T-cell (primary cell): ENCODE data around the gene SRGAP2C. TPM values are rescaled to one million over a fixed set of nuclear protein-coding genes. Genes with fewer than 3 reads are reported as not detected.
"Not testable (repeated sequence)": the region's sequence is repeated elsewhere in the genome, so short reads cannot be mapped to it uniquely, and the experiment has no call there.

Experiments
- ATAC-seq, 4 experiments: fragments of 200-7000 bp in 3 of 4; fragments of 150-1000 bp in 1 of 4; cut with Tn5 transposase; replicated peaks in 1 of 4; 1 replicate in 3 of 4; 2 replicates in 1 of 4; pipeline ENCODE4 v1.10.0; 2021; ENCODE audit warnings: moderate library complexity in 3 of 4, mild to moderate bottlenecking in 2 of 4, moderate number of reproducible peaks in 1 of 4
- CTCF ChIA-PET, 2 donors: fragments of 300-600 bp; sonication (Branson Sonifier 250); formaldehyde crosslinking; loops; one replicate each; lab custom pipeline; 2022; ENCODE audit warnings: antibody characterized with exemption in 2 of 2; lab: Charles Lee
- POLR2A ChIA-PET, 2 donors: fragments of 300-600 bp; sonication (Branson Sonifier 250); formaldehyde crosslinking; loops; one replicate each; lab custom pipeline; 2022; ENCODE audit warnings: antibody characterized with exemption in 2 of 2; lab: Charles Lee
- DNase-seq, 35 experiments: peaks; one replicate each; pipeline versions ENCODE4 v3.0.0 to v3.0.0-alpha.2; 2013 to 2023
- H3K27ac ChIP-seq: one replicate; pipeline ENCODE4 v1.5.1; 2013; ENCODE audit warnings: low read length
- H3K27me3 ChIP-seq, 2 experiments: replicated peaks in 1 of 2; 1 replicate in 1 of 2; 2 replicates in 1 of 2; pipeline versions ENCODE4 v1.6.1 to v1.7.0; 2013; ENCODE audit warnings: low read length in 1 of 2, mixed read lengths in 1 of 2; ENCODE audit not compliant: control insufficient read depth in 2 of 2, insufficient read depth in 2 of 2; ENCODE audit errors: extremely low read depth in 1 of 2
- H3K36me3 ChIP-seq, 2 donors: 1 replicate in 1 of 2; 2 replicates in 1 of 2; pipeline versions ENCODE4 v1.6.1 to v1.7.0; 2013; ENCODE audit warnings: low read length in 1 of 2; ENCODE audit not compliant: control insufficient read depth in 2 of 2, insufficient read depth in 1 of 2; ENCODE audit errors: extremely low read depth in 1 of 2
- H3K4me1 ChIP-seq, 2 experiments: 1 replicate in 1 of 2; 2 replicates in 1 of 2; pipeline versions ENCODE4 v1.6.1 to v1.7.0; 2013; ENCODE audit warnings: low read length in 2 of 2, mixed read lengths in 1 of 2; ENCODE audit not compliant: insufficient read depth in 2 of 2, control insufficient read depth in 1 of 2; ENCODE audit errors: extremely low read depth in 1 of 2
- H3K4me3 ChIP-seq, 2 donors: 1 replicate in 1 of 2; 2 replicates in 1 of 2; pipeline versions ENCODE4 v1.5.1 to v1.7.0; 2013; ENCODE audit warnings: mild to moderate bottlenecking in 2 of 2, low read length in 1 of 2, moderate library complexity in 1 of 2; ENCODE audit not compliant: control insufficient read depth in 1 of 2; ENCODE audit errors: extremely low read depth in 1 of 2
- H3K9me3 ChIP-seq: 2 replicates; pipeline ENCODE4 v1.7.0; 2013
- H3K27ac Mint-ChIP-seq, 2 donors: one replicate each; pipeline ENCODE4 v1.8.0; 2020 to 2021; ENCODE audit warnings: mild to moderate bottlenecking in 2 of 2, mixed read lengths in 2 of 2
- H3K27me3 Mint-ChIP-seq, 2 donors: one replicate each; pipeline ENCODE4 v1.8.0; 2021 to 2022; ENCODE audit warnings: mixed read lengths in 2 of 2
- H3K36me3 Mint-ChIP-seq: one replicate; pipeline ENCODE4 v1.8.0; 2021; ENCODE audit warnings: mixed read lengths
- H3K4me1 Mint-ChIP-seq, 3 donors: one replicate each; pipeline ENCODE4 v1.8.0; 2020 to 2022; ENCODE audit warnings: mixed read lengths in 3 of 3, mild to moderate bottlenecking in 1 of 3
- H3K4me3 Mint-ChIP-seq, 3 donors: one replicate each; pipeline ENCODE4 v1.8.0; 2020 to 2022; ENCODE audit warnings: mild to moderate bottlenecking in 3 of 3, mixed read lengths in 3 of 3, moderate library complexity in 3 of 3
- H3K9me3 Mint-ChIP-seq, 3 donors: one replicate each; pipeline ENCODE4 v1.8.0; 2020 to 2022; ENCODE audit warnings: mixed read lengths in 3 of 3
- WGBS: methylation state at CpG from one replicate; pipeline ENCODE4 v1.1.5; 2013; ENCODE audit warnings: missing lambda C conversion rate; ENCODE audit not compliant: insufficient coverage; 5-methylcytosine and 5-hydroxymethylcytosine counted together
- total RNA-seq, 35 experiments: library from RNA in 6 of 35; stranded (reverse) in 6 of 35; fragments of 120-200 nt in 1 of 35; gene quantifications; one replicate each; pipeline versions ENCODE4 v1.2.1 to v1.2.4 and lab custom pipeline; 2013 to 2026

SRGAP2C gene
- total RNA-seq, 5 donors from 2014 or later (not counting 1 experiment from before 2014, with no cell fraction given) = 11.1 to 23.2 (median 19.1) TPM

DNA sequence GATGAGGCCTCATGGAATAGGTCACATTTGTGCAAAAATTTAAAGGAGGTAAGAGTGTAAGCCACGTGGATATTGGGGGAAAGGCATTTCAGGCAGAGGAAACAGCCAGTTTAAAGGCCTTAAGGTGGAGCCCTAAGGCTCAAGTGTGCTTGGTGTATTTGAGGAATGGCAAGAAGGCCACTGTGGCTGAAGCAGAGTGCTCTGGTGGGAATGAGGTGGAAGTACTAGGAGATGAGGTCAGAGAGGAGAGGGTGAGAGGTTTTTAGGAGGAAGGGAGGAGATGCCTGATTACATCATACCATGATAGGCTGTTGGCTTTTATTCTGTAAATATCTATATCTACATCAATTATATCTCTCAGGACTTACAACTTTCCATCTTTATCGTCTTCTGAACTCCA, 75.4 kb downstream of the SRGAP2C start:
- CTCF ChIA-PET, DNase-seq, H3K4me3 ChIP-seq, ATAC-seq, H3K27me3 ChIP-seq, POLR2A ChIA-PET, H3K36me3 ChIP-seq, H3K4me3 Mint-ChIP-seq, H3K4me1 Mint-ChIP-seq, H3K27ac Mint-ChIP-seq, H3K9me3 ChIP-seq, H3K27me3 Mint-ChIP-seq, H3K36me3 Mint-ChIP-seq, H3K27ac ChIP-seq, H3K9me3 Mint-ChIP-seq, H3K4me1 ChIP-seq: not testable (repeated sequence)
- no CpG with 5 or more reads among the region's 2 CpGs for WGBS

- not testable (repeated sequence) for H3K36me3 ChIP-seq, H3K4me1 Mint-ChIP-seq
These were observed 77.4 kb downstream of the SRGAP2C start for GRCh38 chr1:121262163-121262562.

GRCh38 chr1:121263789-121264244, 79.0 kb downstream of the SRGAP2C start:
- H3K4me1 ChIP-seq, H3K9me3 ChIP-seq, CTCF ChIA-PET, H3K27ac Mint-ChIP-seq, H3K4me3 Mint-ChIP-seq, H3K4me1 Mint-ChIP-seq, H3K27me3 Mint-ChIP-seq, H3K36me3 Mint-ChIP-seq, H3K36me3 ChIP-seq, H3K4me3 ChIP-seq, H3K27ac ChIP-seq, H3K9me3 Mint-ChIP-seq, POLR2A ChIA-PET, H3K27me3 ChIP-seq: not testable (repeated sequence)
- DNase-seq (peak in 1 of 35 experiments; percentile 0), ATAC-seq (peak in 3 of 4 experiments; percentile 24 to 52 (median 37))
- no CpG with 5 or more reads among the region's 1 CpG for WGBS

More at GRCh38 chr1:121262163-121262562, 77.4 kb downstream of the SRGAP2C start:
- H3K9me3 Mint-ChIP-seq, H3K36me3 Mint-ChIP-seq, H3K27me3 Mint-ChIP-seq, H3K27ac ChIP-seq, H3K4me3 ChIP-seq, ATAC-seq, H3K4me1 ChIP-seq, DNase-seq, H3K4me3 Mint-ChIP-seq, H3K27ac Mint-ChIP-seq, POLR2A ChIA-PET, H3K9me3 ChIP-seq, CTCF ChIA-PET, H3K27me3 ChIP-seq: not testable (repeated sequence)
- WGBS = no CpG with 5 or more reads among the region's 2 CpGs

DNA sequence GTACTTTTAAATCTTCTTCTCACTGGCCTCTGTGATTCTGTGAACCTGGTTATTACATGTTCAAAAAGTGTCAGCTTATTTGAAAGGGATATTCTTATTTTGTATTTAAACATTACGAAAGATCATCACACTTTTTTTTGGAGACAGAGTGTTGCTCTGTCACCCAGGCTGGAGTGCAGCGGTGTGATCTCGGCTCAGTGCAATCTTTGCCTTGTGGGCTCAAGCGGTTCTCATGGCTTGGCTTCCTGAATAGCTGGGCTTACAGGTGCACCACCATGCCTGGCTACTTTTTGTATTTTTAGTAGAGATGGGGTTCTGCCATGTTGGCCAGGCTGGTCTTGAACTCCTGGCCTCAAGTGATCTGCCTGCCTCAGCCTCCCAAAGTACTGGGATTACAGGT, 82.3 kb downstream of the SRGAP2C start:
- DNase-seq, H3K36me3 Mint-ChIP-seq, H3K27ac Mint-ChIP-seq, H3K36me3 ChIP-seq, ATAC-seq, H3K4me3 Mint-ChIP-seq, H3K27me3 Mint-ChIP-seq, H3K4me1 Mint-ChIP-seq, H3K4me3 ChIP-seq, H3K9me3 Mint-ChIP-seq, CTCF ChIA-PET, H3K9me3 ChIP-seq, H3K27me3 ChIP-seq, POLR2A ChIA-PET, H3K4me1 ChIP-seq, H3K27ac ChIP-seq: not testable (repeated sequence)
- no CpG with 5 or more reads among the region's 4 CpGs for WGBS

DNA sequence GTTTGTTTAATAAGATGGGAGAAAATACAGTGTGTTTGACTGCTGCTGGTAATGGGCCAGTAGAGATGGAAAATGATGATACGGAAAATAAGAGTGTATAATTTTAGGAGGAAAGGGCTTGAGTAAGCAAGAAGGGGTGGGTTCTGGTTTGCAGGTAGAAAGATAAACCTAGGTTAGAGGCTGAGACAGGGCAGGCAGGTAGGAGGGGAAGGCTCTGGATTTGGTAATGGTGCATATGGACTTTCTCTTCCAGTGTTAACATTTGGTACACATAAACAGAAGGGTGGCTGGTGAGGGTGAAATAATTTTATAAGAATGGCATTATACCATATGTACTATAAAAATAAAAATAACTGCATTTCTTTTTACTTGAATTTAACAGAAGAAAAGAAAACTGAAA, 84.5 kb downstream of the SRGAP2C start:
- WGBS = no CpG with 5 or more reads among the region's 1 CpG
- H3K4me1 ChIP-seq, H3K9me3 Mint-ChIP-seq, H3K27ac Mint-ChIP-seq, H3K4me1 Mint-ChIP-seq, POLR2A ChIA-PET, DNase-seq, H3K4me3 ChIP-seq, H3K27me3 Mint-ChIP-seq, ATAC-seq, H3K36me3 ChIP-seq, H3K36me3 Mint-ChIP-seq, H3K27me3 ChIP-seq, H3K27ac ChIP-seq, H3K9me3 ChIP-seq, CTCF ChIA-PET: not testable (repeated sequence)
- peak overlapping the region in 1 of 3 donors; percentile 67 for H3K4me3 Mint-ChIP-seq

DNA sequence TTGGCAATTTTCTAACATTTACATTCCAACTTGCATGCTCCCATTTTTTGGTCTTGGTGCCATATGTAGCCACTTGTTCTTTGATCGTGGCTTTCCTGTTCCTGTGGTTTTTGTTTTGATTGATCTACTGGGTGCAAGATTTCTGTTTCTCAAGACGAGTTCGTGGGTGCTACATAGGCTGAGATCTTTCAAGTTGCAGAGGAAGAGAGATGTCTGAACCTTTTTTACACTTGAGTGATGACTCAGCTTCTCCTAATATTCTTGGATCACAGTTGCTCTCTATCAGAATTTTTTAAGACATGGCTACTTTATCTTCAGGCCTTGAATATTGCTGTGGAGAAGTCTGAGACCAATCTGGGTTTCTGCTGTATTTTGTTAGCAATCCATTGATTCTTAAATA, 85.2 kb downstream of the SRGAP2C start:
- no CpG with 5 or more reads among the region's 3 CpGs for WGBS

GRCh38 chr1:121271143-121271715, 86.5 kb downstream of the SRGAP2C start:
- not testable (repeated sequence) for ATAC-seq

More for the DNA sequence above, 85.2 kb downstream of the SRGAP2C start:
- H3K4me3 Mint-ChIP-seq = peak overlapping the region; percentile 67 to 82 (median 76)
- H3K27me3 ChIP-seq, H3K27me3 Mint-ChIP-seq, H3K36me3 Mint-ChIP-seq, H3K9me3 Mint-ChIP-seq, H3K27ac ChIP-seq, H3K4me3 ChIP-seq, POLR2A ChIA-PET, CTCF ChIA-PET, H3K36me3 ChIP-seq, H3K4me1 ChIP-seq, H3K4me1 Mint-ChIP-seq, DNase-seq, H3K9me3 ChIP-seq: not testable (repeated sequence)
- peak; percentile 70 to 90 (median 82) for ATAC-seq
- peak overlapping the region; percentile 86 to 92 for H3K27ac Mint-ChIP-seq

More at GRCh38 chr1:121271143-121271715, 86.5 kb downstream of the SRGAP2C start:
- H3K27me3 Mint-ChIP-seq, H3K36me3 Mint-ChIP-seq, H3K4me1 ChIP-seq, DNase-seq, H3K4me3 Mint-ChIP-seq, CTCF ChIA-PET, POLR2A ChIA-PET, H3K9me3 Mint-ChIP-seq, H3K9me3 ChIP-seq, H3K27ac ChIP-seq, H3K27ac Mint-ChIP-seq, H3K4me3 ChIP-seq, H3K36me3 ChIP-seq, H3K4me1 Mint-ChIP-seq, H3K27me3 ChIP-seq: not testable (repeated sequence)
- WGBS = no CpG with 5 or more reads among the region's 4 CpGs
